GM13976 (cell line): Measurements from ENCODE around the gene PSD.
"Not testable (repeated sequence)": the region's sequence is repeated elsewhere in the genome, so short reads cannot be mapped to it uniquely, and the experiment has no call there.

ENCODE experiments used
- DNase-seq: peaks from one replicate; pipeline ENCODE4 v3.0.0; 2012; ENCODE audit warnings: low spot score
- CTCF ChIP-seq: IDR thresholded peaks from 2 replicates; pipeline ENCODE4 v1.5.1; 2012; ENCODE audit warnings: borderline replicate concordance, mild to moderate bottlenecking; ENCODE audit not compliant: insufficient read depth; ENCODE audit errors: extremely low read depth, missing control alignments, control extremely low read depth
- in situ Hi-C: fragments of 300-500 bp; cut with MboI; formaldehyde crosslinking; loops from one replicate; pipeline ENCODE4 v1.12.0; 2022; ENCODE audit warnings: low sequenced_read_pairs, mixed read lengths, inconsistent platforms; ENCODE audit not compliant: unreplicated experiment

The PSD gene

DNA sequence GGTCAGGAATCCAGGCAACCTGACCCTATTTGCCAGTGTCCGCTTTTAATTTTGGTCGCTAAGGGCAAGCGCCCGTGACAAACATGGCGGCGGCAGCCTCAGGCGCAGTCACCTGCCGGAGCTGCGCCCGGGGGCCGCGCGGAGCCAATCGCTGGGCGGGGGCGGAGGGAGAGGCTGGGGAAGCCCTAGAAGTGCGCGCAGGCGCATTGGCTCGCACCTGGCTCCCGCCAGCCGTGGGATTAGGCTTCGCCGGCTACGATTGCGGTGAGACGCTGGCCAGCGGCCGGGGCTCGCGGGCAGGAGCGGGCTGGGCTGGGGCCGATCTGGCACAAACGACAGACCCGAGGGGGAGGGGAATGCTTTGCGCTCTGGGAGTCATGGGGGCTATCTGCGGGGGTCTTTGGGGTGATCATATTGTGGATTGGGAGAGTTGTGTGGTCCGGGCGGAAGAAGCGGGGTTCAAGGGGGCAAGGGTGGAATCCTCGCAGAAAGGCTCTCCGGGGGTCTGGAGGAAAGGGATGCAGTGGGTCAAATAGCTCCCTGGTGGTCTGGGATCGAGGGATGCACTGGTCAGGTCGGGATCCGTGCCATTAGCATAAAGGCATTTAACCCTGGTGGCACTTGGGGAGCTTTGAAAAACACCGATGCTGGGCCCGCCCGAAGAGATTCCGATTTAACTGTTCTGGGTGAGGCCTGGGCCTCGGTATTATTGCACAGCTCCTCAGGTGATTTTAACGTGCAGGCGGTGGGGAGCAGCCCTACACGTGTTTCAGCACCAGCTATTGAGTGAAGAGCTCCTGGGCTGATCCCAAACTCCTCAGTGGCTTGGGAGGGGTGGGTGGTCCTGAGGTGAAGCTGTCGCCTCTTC, 42.8 kb upstream of the PSD start:
- DNase-seq = peak; percentile 99
- in situ Hi-C loops = no loop called here
- no peak for TF ChIP-seq CTCF

DNA sequence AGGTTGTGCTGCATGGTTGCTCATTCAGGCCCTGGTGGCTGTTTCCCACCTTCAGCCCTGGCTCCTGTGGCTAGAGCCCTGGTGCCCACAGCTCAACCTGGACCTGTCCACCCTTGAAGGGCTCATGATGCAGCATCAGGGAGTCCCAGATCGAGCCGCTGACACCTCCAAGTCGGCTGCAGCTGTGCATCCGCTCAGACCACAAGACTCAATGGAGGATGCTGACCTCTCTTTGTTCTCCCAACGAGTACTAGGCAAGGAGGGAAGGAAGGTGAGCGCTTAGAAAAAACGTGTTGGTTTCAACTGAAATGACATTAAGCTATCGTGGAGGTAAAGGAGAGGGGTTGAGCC, 42.2 kb upstream of the PSD start:
- no peak for TF ChIP-seq CTCF
- no peak for DNase-seq
- in situ Hi-C loops = no loop called here

DNA sequence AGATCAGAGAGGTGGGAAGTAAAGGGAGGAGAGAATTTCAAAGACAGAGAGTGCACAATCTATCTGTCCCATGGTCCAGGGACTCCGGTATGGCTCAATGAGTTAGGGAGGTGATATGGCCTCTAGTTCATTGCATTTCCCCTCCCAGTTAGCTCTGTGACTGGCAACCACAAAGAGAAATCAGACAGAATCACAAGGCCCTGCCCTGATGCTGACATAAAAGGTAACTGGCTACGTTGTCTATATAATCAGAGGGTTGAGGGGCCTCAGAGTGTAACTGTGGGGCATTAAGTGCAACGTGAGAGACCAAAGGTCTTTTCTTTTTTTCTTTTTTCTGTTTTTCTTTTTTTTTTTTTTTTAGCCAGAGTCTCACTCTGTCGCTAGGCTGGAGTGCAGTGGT, 40.1 kb upstream of the PSD start:
- no peak for TF ChIP-seq CTCF
- DNase-seq = no peak
- in situ Hi-C loops = no loop called here

GRCh38 chr10:102457591-102458150, 39.1 kb upstream of the PSD start:
- no peak for DNase-seq
- in situ Hi-C loops = no loop called here
- TF ChIP-seq CTCF = no peak

DNA sequence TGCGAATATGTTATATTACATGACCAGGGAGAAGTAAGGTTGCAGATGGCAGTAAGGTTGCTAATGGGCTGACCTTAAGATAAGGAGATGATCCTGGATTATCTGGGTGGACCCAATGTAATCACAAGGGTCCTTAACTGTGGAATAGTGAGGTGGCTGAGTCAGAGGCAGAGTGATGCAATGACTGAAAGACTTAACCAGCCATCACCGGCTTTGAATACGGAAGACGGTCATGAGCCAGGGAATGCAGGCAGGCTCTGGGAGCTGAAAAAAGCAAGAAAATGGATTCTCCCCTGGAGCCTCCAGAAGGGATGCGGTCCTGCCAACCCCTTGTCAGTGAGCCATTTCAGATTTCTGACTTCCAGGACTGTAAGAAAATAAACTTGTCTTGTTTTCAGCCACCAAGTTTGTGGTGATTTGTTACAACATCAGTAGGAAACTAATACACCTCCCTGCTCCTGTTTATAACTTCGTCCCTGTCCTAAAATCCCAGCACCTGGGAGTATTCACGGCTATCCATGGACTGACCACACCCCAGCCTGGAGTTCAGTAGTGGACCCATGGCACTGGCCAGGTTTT, 37.4 kb upstream of the PSD start:
- no peak for TF ChIP-seq CTCF
- DNase-seq = no peak
- in situ Hi-C loops = no loop called here

DNA sequence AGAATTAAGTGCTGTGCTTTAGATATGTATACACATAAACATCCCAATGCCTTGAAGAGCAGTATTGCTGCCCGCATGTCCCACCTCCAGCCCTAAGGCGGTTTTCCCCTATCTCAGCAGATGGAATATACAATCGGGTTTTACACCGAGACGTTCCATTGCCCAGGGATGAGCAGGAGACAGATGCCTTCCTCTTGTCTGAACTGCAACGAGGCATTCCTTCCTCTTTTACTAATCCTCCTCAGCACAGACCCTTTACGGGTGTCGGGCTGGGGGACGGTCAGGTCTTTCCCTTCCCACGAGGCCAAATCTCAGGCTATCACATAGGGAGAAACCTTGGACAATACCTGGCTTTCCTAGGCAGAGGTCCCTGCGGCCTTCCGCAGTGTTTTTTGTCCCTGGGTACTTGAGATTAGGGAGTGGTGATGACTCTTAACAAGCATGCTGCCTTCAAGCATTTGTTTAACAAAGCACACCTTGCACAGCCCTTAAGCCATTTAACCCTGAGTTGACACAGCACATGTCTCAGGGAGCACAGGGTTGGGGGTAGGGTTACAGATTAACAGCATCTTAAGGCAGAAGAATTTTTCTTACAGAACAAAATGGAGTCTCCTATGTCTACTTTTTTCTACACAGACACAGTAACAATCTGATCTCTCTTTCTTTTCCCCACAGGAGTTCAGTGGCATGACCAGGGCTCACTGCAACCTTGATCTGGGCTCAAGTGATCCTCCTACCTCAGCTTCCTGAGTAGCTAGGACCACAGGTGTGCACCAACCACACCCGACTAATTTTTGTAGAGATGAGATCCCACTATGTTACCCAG, 36.3 kb upstream of the PSD start:
- in situ Hi-C loops, DNase-seq: not testable (repeated sequence)
